ENCODE results near the gene ULK4.

GRCh38 chr3:41315126-41315525 is 646.8 kb downstream of the ULK4 start:
- no peak for TF ChIP-seq POLR2A (IDR thresholded peaks at IDR 0.05)
- TF ChIP-seq CTCF (IDR thresholded peaks at IDR 0.05), result no peak

Measured in lower leg skin (tissue), 3 donors.